ENCODE measurements around the gene CAMK2N1. TPM values are rescaled to one million over a fixed set of nuclear protein-coding genes. Genes with fewer than 3 reads are reported as not detected.

The CAMK2N1 gene
- total and polyA plus RNA-seq, 2 experiments from 2014 or later, result 0.52 to 2.9 TPM

DNA sequence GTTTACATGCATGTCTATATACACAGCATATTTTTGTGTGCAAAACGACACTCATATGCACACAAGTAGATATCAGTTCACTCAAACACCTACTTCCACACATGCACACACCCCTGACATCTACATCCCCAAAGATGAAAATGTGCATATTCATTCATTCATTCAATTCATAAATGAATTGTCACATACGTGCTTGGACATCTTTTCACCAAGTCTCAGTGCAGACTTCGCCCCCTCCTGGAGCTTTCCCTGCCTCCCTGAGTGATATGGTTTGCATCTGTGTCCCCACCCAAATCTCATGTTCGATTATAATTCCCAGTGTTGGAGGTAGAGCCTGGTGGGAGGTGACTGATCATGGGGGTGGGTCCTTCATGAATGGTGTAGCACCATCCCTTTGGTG is 53.1 kb downstream of the CAMK2N1 start:
- Histone ChIP-seq H3K4me3 (no peak overlapping the region), H4K20me1 (replicated peaks; ENCODE audit: insufficient read depth) (no peaks in the 10 kb centered on the region), H3K79me2 (replicated peaks; ENCODE audit: insufficient read depth) (no peaks in the 10 kb centered on the region), H3K4me2 (no peak overlapping the region), H3F3A (replicated peaks; ENCODE audit: low read depth) (no peaks in the 10 kb centered on the region), H3K9me2 (ENCODE audit: insufficient read depth) (no peaks in the 10 kb centered on the region), H3K4me1 (ENCODE audit: insufficient read depth) (no peaks in the 10 kb centered on the region), H3K36me3 (ENCODE audit: insufficient read depth) (no peaks in the 10 kb centered on the region), H3K27me3 (ENCODE audit: insufficient read depth) (no peaks in the 10 kb centered on the region), H2AFZ (no peak overlapping the region), H3K27ac (ENCODE audit: low read depth) (no peak overlapping the region)
- H3K27me3 Mint-ChIP-seq (ENCODE audit: insufficient read depth, low read depth, poor library complexity), result peaks cover 5% of the 10 kb centered on the region
- H3K36me3 Mint-ChIP-seq (ENCODE audit: low read depth), result no peaks in the 10 kb centered on the region
- H3K4me3 Mint-ChIP-seq, result no peak overlapping the region
- ATAC-seq (no peak), DNase-seq (ENCODE audit: low spot score) (no peak)
- H3K4me1 Mint-ChIP-seq, result peaks cover 8% of the 10 kb centered on the region; the same call in 2 of the 3 replicates
- TF ChIP-seq, protein P1, sequence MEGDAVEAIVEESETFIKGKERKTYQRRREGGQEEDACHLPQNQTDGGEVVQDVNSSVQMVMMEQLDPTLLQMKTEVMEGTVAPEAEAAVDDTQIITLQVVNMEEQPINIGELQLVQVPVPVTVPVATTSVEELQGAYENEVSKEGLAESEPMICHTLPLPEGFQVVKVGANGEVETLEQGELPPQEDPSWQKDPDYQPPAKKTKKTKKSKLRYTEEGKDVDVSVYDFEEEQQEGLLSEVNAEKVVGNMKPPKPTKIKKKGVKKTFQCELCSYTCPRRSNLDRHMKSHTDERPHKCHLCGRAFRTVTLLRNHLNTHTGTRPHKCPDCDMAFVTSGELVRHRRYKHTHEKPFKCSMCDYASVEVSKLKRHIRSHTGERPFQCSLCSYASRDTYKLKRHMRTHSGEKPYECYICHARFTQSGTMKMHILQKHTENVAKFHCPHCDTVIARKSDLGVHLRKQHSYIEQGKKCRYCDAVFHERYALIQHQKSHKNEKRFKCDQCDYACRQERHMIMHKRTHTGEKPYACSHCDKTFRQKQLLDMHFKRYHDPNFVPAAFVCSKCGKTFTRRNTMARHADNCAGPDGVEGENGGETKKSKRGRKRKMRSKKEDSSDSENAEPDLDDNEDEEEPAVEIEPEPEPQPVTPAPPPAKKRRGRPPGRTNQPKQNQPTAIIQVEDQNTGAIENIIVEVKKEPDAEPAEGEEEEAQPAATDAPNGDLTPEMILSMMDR (conservative IDR thresholded peaks at IDR 0.05; ENCODE audit: low read depth in 2 of 2), result no peak
- no peak for TF ChIP-seq ZNF114 (CRISPR knock-in tag; IDR thresholded peaks at IDR 0.05)
- TF ChIP-seq, protein P2, sequence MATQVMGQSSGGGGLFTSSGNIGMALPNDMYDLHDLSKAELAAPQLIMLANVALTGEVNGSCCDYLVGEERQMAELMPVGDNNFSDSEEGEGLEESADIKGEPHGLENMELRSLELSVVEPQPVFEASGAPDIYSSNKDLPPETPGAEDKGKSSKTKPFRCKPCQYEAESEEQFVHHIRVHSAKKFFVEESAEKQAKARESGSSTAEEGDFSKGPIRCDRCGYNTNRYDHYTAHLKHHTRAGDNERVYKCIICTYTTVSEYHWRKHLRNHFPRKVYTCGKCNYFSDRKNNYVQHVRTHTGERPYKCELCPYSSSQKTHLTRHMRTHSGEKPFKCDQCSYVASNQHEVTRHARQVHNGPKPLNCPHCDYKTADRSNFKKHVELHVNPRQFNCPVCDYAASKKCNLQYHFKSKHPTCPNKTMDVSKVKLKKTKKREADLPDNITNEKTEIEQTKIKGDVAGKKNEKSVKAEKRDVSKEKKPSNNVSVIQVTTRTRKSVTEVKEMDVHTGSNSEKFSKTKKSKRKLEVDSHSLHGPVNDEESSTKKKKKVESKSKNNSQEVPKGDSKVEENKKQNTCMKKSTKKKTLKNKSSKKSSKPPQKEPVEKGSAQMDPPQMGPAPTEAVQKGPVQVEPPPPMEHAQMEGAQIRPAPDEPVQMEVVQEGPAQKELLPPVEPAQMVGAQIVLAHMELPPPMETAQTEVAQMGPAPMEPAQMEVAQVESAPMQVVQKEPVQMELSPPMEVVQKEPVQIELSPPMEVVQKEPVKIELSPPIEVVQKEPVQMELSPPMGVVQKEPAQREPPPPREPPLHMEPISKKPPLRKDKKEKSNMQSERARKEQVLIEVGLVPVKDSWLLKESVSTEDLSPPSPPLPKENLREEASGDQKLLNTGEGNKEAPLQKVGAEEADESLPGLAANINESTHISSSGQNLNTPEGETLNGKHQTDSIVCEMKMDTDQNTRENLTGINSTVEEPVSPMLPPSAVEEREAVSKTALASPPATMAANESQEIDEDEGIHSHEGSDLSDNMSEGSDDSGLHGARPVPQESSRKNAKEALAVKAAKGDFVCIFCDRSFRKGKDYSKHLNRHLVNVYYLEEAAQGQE (IDR thresholded peaks at IDR 0.05; ENCODE audit: unreplicated experiment), result no peak
- TF ChIP-seq, protein P3, sequence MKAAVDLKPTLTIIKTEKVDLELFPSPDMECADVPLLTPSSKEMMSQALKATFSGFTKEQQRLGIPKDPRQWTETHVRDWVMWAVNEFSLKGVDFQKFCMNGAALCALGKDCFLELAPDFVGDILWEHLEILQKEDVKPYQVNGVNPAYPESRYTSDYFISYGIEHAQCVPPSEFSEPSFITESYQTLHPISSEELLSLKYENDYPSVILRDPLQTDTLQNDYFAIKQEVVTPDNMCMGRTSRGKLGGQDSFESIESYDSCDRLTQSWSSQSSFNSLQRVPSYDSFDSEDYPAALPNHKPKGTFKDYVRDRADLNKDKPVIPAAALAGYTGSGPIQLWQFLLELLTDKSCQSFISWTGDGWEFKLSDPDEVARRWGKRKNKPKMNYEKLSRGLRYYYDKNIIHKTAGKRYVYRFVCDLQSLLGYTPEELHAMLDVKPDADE (IDR thresholded peaks at IDR 0.05), result no peak
- TF ChIP-seq EZH2phosphoT487 (IDR thresholded peaks at IDR 0.05; ENCODE audit: unreplicated experiment), result no peak
- TF ChIP-seq CREB1 (CRISPR knock-in tag; IDR thresholded peaks at IDR 0.05; ENCODE audit: low read depth), result no peak
- TF ChIP-seq, protein P4, sequence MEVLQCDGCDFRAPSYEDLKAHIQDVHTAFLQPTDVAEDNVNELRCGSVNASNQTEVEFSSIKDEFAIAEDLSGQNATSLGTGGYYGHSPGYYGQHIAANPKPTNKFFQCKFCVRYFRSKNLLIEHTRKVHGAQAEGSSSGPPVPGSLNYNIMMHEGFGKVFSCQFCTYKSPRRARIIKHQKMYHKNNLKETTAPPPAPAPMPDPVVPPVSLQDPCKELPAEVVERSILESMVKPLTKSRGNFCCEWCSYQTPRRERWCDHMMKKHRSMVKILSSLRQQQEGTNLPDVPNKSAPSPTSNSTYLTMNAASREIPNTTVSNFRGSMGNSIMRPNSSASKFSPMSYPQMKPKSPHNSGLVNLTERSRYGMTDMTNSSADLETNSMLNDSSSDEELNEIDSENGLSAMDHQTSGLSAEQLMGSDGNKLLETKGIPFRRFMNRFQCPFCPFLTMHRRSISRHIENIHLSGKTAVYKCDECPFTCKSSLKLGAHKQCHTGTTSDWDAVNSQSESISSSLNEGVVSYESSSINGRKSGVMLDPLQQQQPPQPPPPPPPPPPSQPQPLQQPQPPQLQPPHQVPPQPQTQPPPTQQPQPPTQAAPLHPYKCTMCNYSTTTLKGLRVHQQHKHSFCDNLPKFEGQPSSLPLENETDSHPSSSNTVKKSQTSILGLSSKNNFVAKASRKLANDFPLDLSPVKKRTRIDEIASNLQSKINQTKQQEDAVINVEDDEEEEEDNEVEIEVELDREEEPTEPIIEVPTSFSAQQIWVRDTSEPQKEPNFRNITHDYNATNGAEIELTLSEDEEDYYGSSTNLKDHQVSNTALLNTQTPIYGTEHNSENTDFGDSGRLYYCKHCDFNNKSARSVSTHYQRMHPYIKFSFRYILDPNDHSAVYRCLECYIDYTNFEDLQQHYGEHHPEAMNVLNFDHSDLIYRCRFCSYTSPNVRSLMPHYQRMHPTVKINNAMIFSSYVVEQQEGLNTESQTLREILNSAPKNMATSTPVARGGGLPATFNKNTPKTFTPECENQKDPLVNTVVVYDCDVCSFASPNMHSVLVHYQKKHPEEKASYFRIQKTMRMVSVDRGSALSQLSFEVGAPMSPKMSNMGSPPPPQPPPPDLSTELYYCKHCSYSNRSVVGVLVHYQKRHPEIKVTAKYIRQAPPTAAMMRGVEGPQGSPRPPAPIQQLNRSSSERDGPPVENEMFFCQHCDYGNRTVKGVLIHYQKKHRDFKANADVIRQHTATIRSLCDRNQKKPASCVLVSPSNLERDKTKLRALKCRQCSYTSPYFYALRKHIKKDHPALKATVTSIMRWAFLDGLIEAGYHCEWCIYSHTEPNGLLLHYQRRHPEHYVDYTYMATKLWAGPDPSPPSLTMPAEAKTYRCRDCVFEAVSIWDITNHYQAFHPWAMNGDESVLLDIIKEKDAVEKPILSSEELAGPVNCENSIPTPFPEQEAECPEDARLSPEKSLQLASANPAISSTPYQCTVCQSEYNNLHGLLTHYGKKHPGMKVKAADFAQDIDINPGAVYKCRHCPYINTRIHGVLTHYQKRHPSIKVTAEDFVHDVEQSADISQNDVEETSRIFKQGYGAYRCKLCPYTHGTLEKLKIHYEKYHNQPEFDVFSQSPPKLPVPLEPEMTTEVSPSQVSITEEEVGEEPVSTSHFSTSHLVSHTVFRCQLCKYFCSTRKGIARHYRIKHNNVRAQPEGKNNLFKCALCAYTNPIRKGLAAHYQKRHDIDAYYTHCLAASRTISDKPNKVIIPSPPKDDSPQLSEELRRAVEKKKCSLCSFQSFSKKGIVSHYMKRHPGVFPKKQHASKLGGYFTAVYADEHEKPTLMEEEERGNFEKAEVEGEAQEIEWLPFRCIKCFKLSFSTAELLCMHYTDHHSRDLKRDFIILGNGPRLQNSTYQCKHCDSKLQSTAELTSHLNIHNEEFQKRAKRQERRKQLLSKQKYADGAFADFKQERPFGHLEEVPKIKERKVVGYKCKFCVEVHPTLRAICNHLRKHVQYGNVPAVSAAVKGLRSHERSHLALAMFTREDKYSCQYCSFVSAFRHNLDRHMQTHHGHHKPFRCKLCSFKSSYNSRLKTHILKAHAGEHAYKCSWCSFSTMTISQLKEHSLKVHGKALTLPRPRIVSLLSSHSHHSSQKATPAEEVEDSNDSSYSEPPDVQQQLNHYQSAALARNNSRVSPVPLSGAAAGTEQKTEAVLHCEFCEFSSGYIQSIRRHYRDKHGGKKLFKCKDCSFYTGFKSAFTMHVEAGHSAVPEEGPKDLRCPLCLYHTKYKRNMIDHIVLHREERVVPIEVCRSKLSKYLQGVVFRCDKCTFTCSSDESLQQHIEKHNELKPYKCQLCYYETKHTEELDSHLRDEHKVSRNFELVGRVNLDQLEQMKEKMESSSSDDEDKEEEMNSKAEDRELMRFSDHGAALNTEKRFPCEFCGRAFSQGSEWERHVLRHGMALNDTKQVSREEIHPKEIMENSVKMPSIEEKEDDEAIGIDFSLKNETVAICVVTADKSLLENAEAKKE (CRISPR knock-in tag; IDR thresholded peaks at IDR 0.05), result no peak
- TF ChIP-seq STAT1 (IDR thresholded peaks at IDR 0.05; ENCODE audit: unreplicated experiment), result no peak
- no peak for TF ChIP-seq NANOG (IDR thresholded peaks at IDR 0.05; ENCODE audit: borderline replicate concordance)
- TF ChIP-seq JUNB (IDR thresholded peaks at IDR 0.05; ENCODE audit: unreplicated experiment), result no peak
- no peaks in the 10 kb centered on the region for H3K9me3 Mint-ChIP-seq
- H3K27ac Mint-ChIP-seq, result no peak overlapping the region

Data from GM23338 (cell line).